GM12878 (cell line): Measurements from ENCODE around the gene PTK6. TPM values are rescaled to one million over a fixed set of nuclear protein-coding genes. Genes with fewer than 3 reads are reported as not detected.

ENCODE experiments used
- ATAC-seq: fragments of 200-7000 bp; cut with Tn5 transposase; 3 replicates; pipeline ENCODE4 v1.9.1; 2020; ENCODE audit warnings: mild to moderate bottlenecking, moderate library complexity
- BruUV-seq: library from RNA; stranded (reverse); fragments of 400-500 nt; replicated peaks from 2 replicates; lab custom pipeline; 2021; lab: Mats Ljungman, UMichigan
- CTCF ChIA-PET: fragments of 300-600 bp; sonication (Branson Sonifier 250); formaldehyde crosslinking; extraction: SDS; loops from one replicate; lab custom pipeline; 2021; ENCODE audit warnings: inconsistent platforms; lab: Yijun Ruan, JAX
- POLR2A ChIA-PET: fragments of 350-600 bp; formaldehyde crosslinking; extraction: SDS; loops from one replicate; lab custom pipeline; 2021; ENCODE audit warnings: inconsistent platforms; lab: Charles Lee
- RAD21 ChIA-PET: fragments of 300-600 bp; sonication (Branson Sonifier 250); formaldehyde crosslinking; loops from one replicate; lab custom pipeline; 2023; ENCODE audit warnings: antibody characterized with exemption; ENCODE audit not compliant: unreplicated experiment; lab: Charles Lee
- SMC1A ChIA-PET: fragments of 300-600 bp; sonication (Branson Sonifier 250); formaldehyde crosslinking; loops from one replicate; lab custom pipeline; 2023; ENCODE audit not compliant: unreplicated experiment, uncharacterized antibody; lab: Charles Lee
- DNase-seq: peaks from one replicate; pipeline ENCODE4 v3.0.0-alpha.2; 2011; ENCODE audit warnings: low read depth, low spot score
- FAIRE-seq: peaks from 3 replicates; lab custom pipeline; 2011; peaks lifted over from hg19 to GRCh38; lab: Jason Lieb, UNC
- H2AFZ ChIP-seq: 2 replicates; pipeline ENCODE4 v1.6.0; 2011; ENCODE audit warnings: low read depth, low read length, control low read depth; ENCODE audit not compliant: control insufficient read depth
- H3K27ac ChIP-seq: 2 replicates; pipeline ENCODE4 v1.5.1; 2011; ENCODE audit warnings: control low read depth; ENCODE audit not compliant: control insufficient read depth, insufficient read depth
- H3K27me3 ChIP-seq, 2 experiments: replicated peaks in 1 of 2; 2 replicates each; pipeline versions ENCODE4 v1.6.0 to v1.6.1; 2011; ENCODE audit warnings: low read length in 1 of 2; ENCODE audit not compliant: control insufficient read depth in 2 of 2, insufficient read depth in 2 of 2
- H3K36me3 ChIP-seq, 2 experiments: 2 replicates each; pipeline ENCODE4 v1.5.1; 2011; ENCODE audit warnings: low read length in 1 of 2; ENCODE audit not compliant: control insufficient read depth in 2 of 2, insufficient read depth in 2 of 2
- H3K4me1 ChIP-seq: 2 replicates; pipeline ENCODE4 v1.6.1; 2011; ENCODE audit warnings: mild to moderate bottlenecking, low read length, moderate library complexity, mixed read lengths; ENCODE audit not compliant: control insufficient read depth, insufficient read depth
- H3K4me2 ChIP-seq: 2 replicates; pipeline ENCODE4 v1.6.0; 2011; ENCODE audit warnings: control low read depth; ENCODE audit not compliant: control insufficient read depth, insufficient read depth
- H3K4me3 ChIP-seq: fragments of 200-600 bp; sonication (generic); 2 replicates; pipeline ENCODE4 v1.5.1; 2016
- H3K79me2 ChIP-seq: 2 replicates; pipeline ENCODE4 v1.6.0; 2011; ENCODE audit warnings: low read length; ENCODE audit not compliant: control insufficient read depth, insufficient read depth
- H3K9ac ChIP-seq: 2 replicates; pipeline ENCODE4 v1.8.0; 2011; ENCODE audit warnings: low read length, control low read depth, mixed read lengths; ENCODE audit not compliant: control insufficient read depth, insufficient read depth
- H3K9me3 ChIP-seq: replicated peaks from 3 replicates; pipeline ENCODE4 v1.5.1; 2011; ENCODE audit warnings: mild to moderate bottlenecking, low read length; ENCODE audit not compliant: control insufficient read depth, insufficient read depth
- H4K20me1 ChIP-seq: 2 replicates; pipeline ENCODE4 v1.6.0; 2011; ENCODE audit not compliant: control insufficient read depth, insufficient read depth
- HDAC6 ChIP-seq: fragments of 200-600 bp; sonication (generic); IDR thresholded peaks from one replicate; pipeline ENCODE4 v1.8.0; 2017; ENCODE audit warnings: antibody characterized with exemption; ENCODE audit not compliant: unreplicated experiment
- MEF2A ChIP-seq: IDR thresholded peaks from 2 replicates; pipeline ENCODE4 v1.6.1; 2011; ENCODE audit warnings: low read depth, mild to moderate bottlenecking, low read length, moderate library complexity; ENCODE audit not compliant: insufficient read depth
- NR2C2 ChIP-seq: IDR thresholded peaks from 2 replicates; pipeline ENCODE4 v1.6.1; 2011; ENCODE audit warnings: borderline replicate concordance, low read depth; ENCODE audit not compliant: control insufficient read depth, insufficient read length
- NR2F1 ChIP-seq: fragments of 450-650 bp; conservative IDR thresholded peaks from 2 replicates; pipeline ENCODE4 v1.6.1; 2017; ENCODE audit warnings: mild to moderate bottlenecking
- POLR2AphosphoS2 ChIP-seq: IDR thresholded peaks from 2 replicates; pipeline ENCODE4 v1.6.1; 2011; ENCODE audit warnings: low read depth, mild to moderate bottlenecking, low read length, improper control_type of control experiment, moderate library complexity
- RAD21 ChIP-seq: IDR thresholded peaks from 2 replicates; pipeline ENCODE4 v1.6.1; 2011; ENCODE audit warnings: mild to moderate bottlenecking, low read depth, low read length, moderate library complexity; ENCODE audit not compliant: insufficient read depth
- RCOR1 ChIP-seq: conservative IDR thresholded peaks from 2 replicates; pipeline ENCODE4 v1.6.1; 2012; ENCODE audit warnings: low read depth, low read length, improper control_type of control experiment
- WGBS: methylation state at CpG from one replicate; pipeline ENCODE4 v1.1.6; 2016; ENCODE audit warnings: low lambda C conversion rate; ENCODE audit not compliant: insufficient replicate concordance, insufficient coverage; ENCODE audit errors: missing lambda C conversion rate; 5-methylcytosine and 5-hydroxymethylcytosine counted together
- in situ Hi-C: fragments of 300-500 bp; cut with MboI; formaldehyde crosslinking; loops from 9 replicates; pipeline ENCODE4 v1.14.3; 2018; ENCODE audit warnings: mixed read lengths
- intact Hi-C: fragments of 100-400 bp; cut with micrococcal nuclease; formaldehyde crosslinking; loops from one replicate; pipeline ENCODE4 v1.14.2; 2022; ENCODE audit not compliant: unreplicated experiment
- polyA plus RNA-seq, 11 experiments: library from polyadenylated mRNA; depleted of rRNA in 4 of 11; unstranded in 6 of 11; stranded (reverse) in 5 of 11; fragments of >200 nt; fragmentation: Nextera tagmentation in 4 of 11; fragmentation: Illumina TruSeq in 1 of 11; extraction: Ambion mirVana in 4 of 11; extraction: Trizol in 1 of 11; gene quantifications; 1 replicate in 1 of 11; 2 replicates in 10 of 11; pipeline versions ENCODE4 v1.2.1 to v1.2.3, GENCODE V29; 2011 to 2016; ENCODE audit warnings: inconsistent platforms in 2 of 11, missing spikeins in 2 of 11, low read depth in 1 of 11
- total RNA-seq, 4 experiments: library from RNA; depleted of rRNA in 3 of 4; stranded (reverse); fragments of >200 nt in 3 of 4; fragmentation: Illumina TruSeq in 1 of 4; extraction: Trizol in 1 of 4; gene quantifications; 2 replicates each; pipeline versions ENCODE4 v1.2.1 to v1.2.3, GENCODE V29; 2013 to 2021
- TF ChIP-seq, protein P1 (sequence below): fragments of 450-650 bp; IDR thresholded peaks from 2 replicates; pipeline ENCODE4 v1.6.1; 2017; ENCODE audit warnings: low read depth, mild to moderate bottlenecking, moderate library complexity
- TF ChIP-seq, protein P2 (sequence below): IDR thresholded peaks from 2 replicates; pipeline ENCODE4 v1.6.1; 2012; ENCODE audit warnings: low read depth, low read length, improper control_type of control experiment

The PTK6 gene
- total and polyA plus RNA-seq, 10 of the 15 experiments (the other 5 are each of a cell fraction or from before 2014, with no cell fraction given), result 0.02 to 0.21 (median 0.09) TPM; not detected in 3

DNA sequence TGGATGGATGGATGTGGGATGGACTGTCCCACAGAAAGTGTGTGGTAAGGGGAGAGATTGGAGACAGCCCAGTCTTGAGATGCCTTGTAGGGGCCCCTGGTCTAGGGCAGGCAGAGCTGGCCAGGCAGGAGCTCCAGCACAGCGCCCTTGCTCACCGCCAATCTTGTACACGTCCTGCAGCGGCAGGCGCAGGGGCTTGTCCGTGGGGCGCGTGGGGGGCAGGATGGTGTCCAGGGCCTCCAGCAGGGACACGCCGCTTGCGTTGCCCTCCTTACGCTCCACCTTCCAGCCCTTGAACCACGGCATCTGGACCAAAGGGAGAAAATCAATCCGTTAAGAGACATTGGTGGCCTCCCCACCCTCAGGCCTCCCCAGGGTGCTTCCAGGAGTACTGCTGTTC is 44.2 kb downstream of the PTK6 start (continued):
- TF ChIP-seq, protein P1, sequence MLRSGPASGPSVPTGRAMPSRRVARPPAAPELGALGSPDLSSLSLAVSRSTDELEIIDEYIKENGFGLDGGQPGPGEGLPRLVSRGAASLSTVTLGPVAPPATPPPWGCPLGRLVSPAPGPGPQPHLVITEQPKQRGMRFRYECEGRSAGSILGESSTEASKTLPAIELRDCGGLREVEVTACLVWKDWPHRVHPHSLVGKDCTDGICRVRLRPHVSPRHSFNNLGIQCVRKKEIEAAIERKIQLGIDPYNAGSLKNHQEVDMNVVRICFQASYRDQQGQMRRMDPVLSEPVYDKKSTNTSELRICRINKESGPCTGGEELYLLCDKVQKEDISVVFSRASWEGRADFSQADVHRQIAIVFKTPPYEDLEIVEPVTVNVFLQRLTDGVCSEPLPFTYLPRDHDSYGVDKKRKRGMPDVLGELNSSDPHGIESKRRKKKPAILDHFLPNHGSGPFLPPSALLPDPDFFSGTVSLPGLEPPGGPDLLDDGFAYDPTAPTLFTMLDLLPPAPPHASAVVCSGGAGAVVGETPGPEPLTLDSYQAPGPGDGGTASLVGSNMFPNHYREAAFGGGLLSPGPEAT, result no peak
- TF ChIP-seq RAD21 (no peak), NR2F1 (no peak), POLR2AphosphoS2 (no peak)
- TF ChIP-seq, protein P2, sequence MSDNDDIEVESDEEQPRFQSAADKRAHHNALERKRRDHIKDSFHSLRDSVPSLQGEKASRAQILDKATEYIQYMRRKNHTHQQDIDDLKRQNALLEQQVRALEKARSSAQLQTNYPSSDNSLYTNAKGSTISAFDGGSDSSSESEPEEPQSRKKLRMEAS, result no peak
- TF ChIP-seq, all 136 proteins: peak for 0

DNA sequence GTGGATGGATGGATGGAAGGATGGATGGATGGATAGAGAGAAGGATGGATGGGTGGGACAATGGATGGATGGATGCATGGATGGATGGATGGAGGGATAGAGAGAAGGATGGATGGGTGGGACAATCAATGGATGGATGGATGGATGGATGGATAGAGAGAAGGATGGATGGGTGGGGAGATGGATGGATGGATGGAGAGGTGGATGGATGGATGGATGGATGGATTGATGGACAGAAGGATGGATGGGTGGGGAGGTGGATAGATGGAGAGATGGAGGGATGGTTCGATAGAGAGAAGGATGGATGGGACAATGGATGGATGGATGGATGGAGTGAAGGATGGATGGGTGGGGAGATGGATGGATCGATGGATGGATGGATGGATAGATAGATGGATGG is 44.7 kb downstream of the PTK6 start:
- no peak for ATAC-seq
- CTCF ChIA-PET, result no interaction called here
- Histone ChIP-seq H3K4me2 (no peak overlapping the region), H4K20me1 (no peaks in the 10 kb centered on the region), H3K4me1 (no peaks in the 10 kb centered on the region), H3K9ac (no peak overlapping the region), H3K36me3 (no peaks in the 10 kb centered on the region), H3K27ac (no peak overlapping the region), H3K9me3 (no peaks in the 10 kb centered on the region), H3K27me3 (no peaks in the 10 kb centered on the region; a peak in 2 of 4 replicates), H3K79me2 (no peaks in the 10 kb centered on the region), H3K4me3 (no peak overlapping the region), H2AFZ (no peak overlapping the region)
- BruUV-seq, result no TSS peak
- in situ Hi-C loops (no loop called here), intact Hi-C loops (no loop called here)
- POLR2A ChIA-PET, result no interaction called here
- SMC1A ChIA-PET, result no interaction called here
- WGBS, result 45% methylated on average over 2 of the region's 2 CpGs
- no peak for DNase-seq
- RAD21 ChIA-PET, result no interaction called here
- TF ChIP-seq HDAC6, result no peak
- no peak for TF ChIP-seq MEF2A
- no peak for TF ChIP-seq NR2C2
- TF ChIP-seq RCOR1, result no peak
- FAIRE-seq, result no peak
